WERI-Rb-1 (cell line): ENCODE data around the gene CD22.

Experiments used
- DNase-seq: peaks from one replicate; pipeline ENCODE4 v3.0.0-alpha.2; 2020
- H3K27ac ChIP-seq: fragments of 250-450 bp; sonication (Bioruptor Pico); 2 replicates; pipeline ENCODE4 v1.5.1; 2020; ENCODE audit warnings: mild to moderate bottlenecking, moderate library complexity
- H3K27me3 ChIP-seq: fragments of 250-450 bp; sonication (Bioruptor Pico); 2 replicates; pipeline ENCODE4 v1.5.1; 2021; ENCODE audit warnings: mild to moderate bottlenecking, low read depth, moderate library complexity; ENCODE audit not compliant: insufficient read depth, severe bottlenecking
- H3K36me3 ChIP-seq: fragments of 250-450 bp; sonication (Bioruptor Pico); 2 replicates; pipeline ENCODE4 v1.5.1; 2020; ENCODE audit warnings: mild to moderate bottlenecking, moderate library complexity
- H3K4me3 ChIP-seq: 2 replicates; pipeline ENCODE4 v1.5.1; 2011; ENCODE audit warnings: low read depth, mild to moderate bottlenecking, control low read depth, low read length
- H3K9me3 ChIP-seq: fragments of 250-450 bp; sonication (Bioruptor Pico); 2 replicates; pipeline ENCODE4 v1.5.1; 2021; ENCODE audit warnings: mild to moderate bottlenecking, moderate library complexity; ENCODE audit not compliant: severe bottlenecking
- CTCF ChIP-seq: IDR thresholded peaks from 2 replicates; pipeline ENCODE4 v1.5.1; 2011; ENCODE audit warnings: low read depth, mild to moderate bottlenecking, control low read depth, inconsistent platforms, low read length

CD22 gene

GRCh38 chr19:35363001-35363590, 34.1 kb downstream of the CD22 start:
- Histone ChIP-seq H3K9me3 (no peaks in the 10 kb centered on the region), H3K27ac (no peak overlapping the region), H3K36me3 (no peaks in the 10 kb centered on the region), H3K27me3 (no peaks in the 10 kb centered on the region), H3K4me3 (no peak overlapping the region)
- TF ChIP-seq CTCF = no peak
- DNase-seq = no peak

- no peaks in the 10 kb centered on the region for H3K9me3 ChIP-seq
- H3K4me3 ChIP-seq = no peak overlapping the region
- no peak overlapping the region for H3K27ac ChIP-seq
- TF ChIP-seq CTCF = no peak
- H3K27me3 ChIP-seq = no peaks in the 10 kb centered on the region
- DNase-seq = no peak
- H3K36me3 ChIP-seq = no peaks in the 10 kb centered on the region
Measured at GRCh38 chr19:35363711-35364425, 34.9 kb downstream of the CD22 start.

GRCh38 chr19:35365303-35365702, 36.3 kb downstream of the CD22 start:
- Histone ChIP-seq H3K36me3 (no peaks in the 10 kb centered on the region), H3K27me3 (no peaks in the 10 kb centered on the region), H3K27ac (no peak overlapping the region), H3K9me3 (no peaks in the 10 kb centered on the region), H3K4me3 (no peak overlapping the region)
- no peak for DNase-seq
- TF ChIP-seq CTCF = no peak

GRCh38 chr19:35368378-35368777, 39.4 kb downstream of the CD22 start:
- no peaks in the 10 kb centered on the region for H3K36me3 ChIP-seq
- H3K9me3 ChIP-seq = no peaks in the 10 kb centered on the region
- no peak for DNase-seq
- H3K27ac ChIP-seq = no peak overlapping the region
- no peak overlapping the region for H3K4me3 ChIP-seq
- H3K27me3 ChIP-seq = no peaks in the 10 kb centered on the region
- no peak for TF ChIP-seq CTCF

GRCh38 chr19:35369522-35369921, 40.5 kb downstream of the CD22 start:
- H3K27ac ChIP-seq = no peak overlapping the region
- no peak for TF ChIP-seq CTCF

GRCh38 chr19:35370722-35371121, 41.7 kb downstream of the CD22 start, which contains the start of gene GPR42:
GPR42 (plus strand) TSS chr19:35371068; CDS start chr19:35371360, 292 bp downstream.
- Histone ChIP-seq H3K27me3 (no peaks in the 10 kb centered on the region), H3K9me3 (no peaks in the 10 kb centered on the region), H3K27ac (no peak within 1 kb of the TSS), H3K4me3 (no peak within 1 kb of the TSS), H3K36me3 (no peaks in the 10 kb centered on the region)
- no peak for DNase-seq
- no peak for TF ChIP-seq CTCF

More at GRCh38 chr19:35369522-35369921, 40.5 kb downstream of the CD22 start:
- no peak for DNase-seq
- no peak overlapping the region for H3K4me3 ChIP-seq
- no peaks in the 10 kb centered on the region for H3K27me3 ChIP-seq
- H3K9me3 ChIP-seq = no peaks in the 10 kb centered on the region
- no peaks in the 10 kb centered on the region for H3K36me3 ChIP-seq
